ENCODE results near the gene GNG13.

The GNG13 gene

DNA sequence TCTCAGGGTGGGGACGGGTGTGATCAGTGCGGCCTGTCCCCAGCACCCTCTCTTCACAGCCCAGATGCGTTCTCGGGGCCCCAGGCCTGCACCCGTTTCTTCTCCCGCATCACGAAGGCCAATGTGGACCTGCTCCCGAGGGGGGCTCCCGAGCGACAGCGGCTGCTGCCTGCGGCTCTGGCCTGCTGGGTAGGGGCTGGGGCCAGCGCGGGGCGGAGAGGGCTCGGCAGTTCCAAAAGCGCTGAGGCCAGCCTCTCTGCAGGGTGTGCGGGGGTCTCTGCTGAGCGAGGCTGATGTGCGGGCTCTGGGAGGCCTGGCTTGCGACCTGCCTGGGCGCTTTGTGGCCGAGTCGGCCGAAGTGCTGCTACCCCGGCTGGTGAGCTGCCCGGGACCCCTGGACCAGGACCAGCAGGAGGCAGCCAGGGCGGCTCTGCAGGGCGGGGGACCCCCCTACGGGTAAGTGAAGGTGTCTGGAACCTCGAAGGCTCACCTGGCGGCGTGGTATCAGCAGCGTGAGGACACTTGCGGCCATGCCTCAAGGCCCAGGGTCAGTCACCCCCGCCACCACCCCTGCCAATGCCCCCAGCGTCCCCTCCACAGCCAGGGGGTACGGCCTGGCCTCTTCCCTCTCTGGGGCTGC, 35.6 kb downstream of the GNG13 start:
- TF ChIP-seq, protein P1, sequence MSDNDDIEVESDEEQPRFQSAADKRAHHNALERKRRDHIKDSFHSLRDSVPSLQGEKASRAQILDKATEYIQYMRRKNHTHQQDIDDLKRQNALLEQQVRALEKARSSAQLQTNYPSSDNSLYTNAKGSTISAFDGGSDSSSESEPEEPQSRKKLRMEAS (IDR thresholded peaks at IDR 0.05): no peak
- no peak for TF ChIP-seq CREB1 (IDR thresholded peaks at IDR 0.05; ENCODE audit: low read depth)
- TF ChIP-seq CEBPB (IDR thresholded peaks at IDR 0.05): no peak
- no peak for TF ChIP-seq EGR1 (IDR thresholded peaks at IDR 0.05)
- no peak for TF ChIP-seq EP300 (IDR thresholded peaks at IDR 0.05; ENCODE audit: borderline replicate concordance)
- TF ChIP-seq FOXM1 (IDR thresholded peaks at IDR 0.05; ENCODE audit: borderline replicate concordance, low read depth): no peak

GRCh38 chr16:764184-764750, 36.3 kb downstream of the GNG13 start:
- TF ChIP-seq ZBTB7A (IDR thresholded peaks at IDR 0.05; ENCODE audit: low read depth): peak; percentile 57; the same call in 1 of the 2 replicates
- TF ChIP-seq, protein P1 (IDR thresholded peaks at IDR 0.05): no peak

- no peak for TF ChIP-seq CREB1 (IDR thresholded peaks at IDR 0.05; ENCODE audit: low read depth)
- TF ChIP-seq CEBPB (IDR thresholded peaks at IDR 0.05): no peak
- no peak for TF ChIP-seq TCF12 (IDR thresholded peaks at IDR 0.05; ENCODE audit: low read depth)
Observed at GRCh38 chr16:763369-764183, 37.0 kb downstream of the GNG13 start.

DNA sequence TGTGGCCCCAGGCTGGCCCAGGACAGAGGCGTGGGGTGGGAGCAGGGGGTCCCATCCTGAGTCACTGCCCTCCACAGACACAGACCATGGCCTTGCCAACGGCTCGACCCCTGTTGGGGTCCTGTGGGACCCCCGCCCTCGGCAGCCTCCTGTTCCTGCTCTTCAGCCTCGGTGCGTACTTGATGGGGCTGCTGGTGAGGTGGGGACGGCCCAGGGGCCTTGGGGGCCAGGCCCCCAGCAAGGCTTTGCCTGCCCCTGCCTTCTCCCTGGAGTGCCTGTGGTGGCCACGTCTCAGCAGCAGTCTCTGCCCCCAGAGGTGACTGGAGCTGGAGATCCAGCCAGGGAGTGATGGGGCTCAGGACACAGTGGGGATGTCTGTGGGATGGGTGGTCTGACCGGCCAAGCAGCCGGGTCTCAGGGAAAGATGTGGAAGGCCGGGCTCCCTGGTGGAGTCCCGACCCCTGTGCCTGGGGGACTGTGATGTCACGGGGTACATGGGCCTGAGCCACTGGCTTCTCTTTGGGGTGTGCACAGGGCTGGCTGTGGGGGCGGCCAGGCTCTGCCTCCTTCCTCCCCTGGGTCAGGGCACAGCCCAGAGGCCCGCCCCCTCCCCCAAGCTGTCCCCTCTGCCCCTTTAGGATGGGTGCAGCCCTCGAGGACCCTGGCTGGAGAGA, 37.8 kb downstream of the GNG13 start:
- TF ChIP-seq ZBTB7A (IDR thresholded peaks at IDR 0.05; ENCODE audit: low read depth): 0 out of 2 replicates have a peak, but pooled peaks have one; percentile 48
- TF ChIP-seq FOXM1 (IDR thresholded peaks at IDR 0.05; ENCODE audit: borderline replicate concordance, low read depth): no peak

DNA sequence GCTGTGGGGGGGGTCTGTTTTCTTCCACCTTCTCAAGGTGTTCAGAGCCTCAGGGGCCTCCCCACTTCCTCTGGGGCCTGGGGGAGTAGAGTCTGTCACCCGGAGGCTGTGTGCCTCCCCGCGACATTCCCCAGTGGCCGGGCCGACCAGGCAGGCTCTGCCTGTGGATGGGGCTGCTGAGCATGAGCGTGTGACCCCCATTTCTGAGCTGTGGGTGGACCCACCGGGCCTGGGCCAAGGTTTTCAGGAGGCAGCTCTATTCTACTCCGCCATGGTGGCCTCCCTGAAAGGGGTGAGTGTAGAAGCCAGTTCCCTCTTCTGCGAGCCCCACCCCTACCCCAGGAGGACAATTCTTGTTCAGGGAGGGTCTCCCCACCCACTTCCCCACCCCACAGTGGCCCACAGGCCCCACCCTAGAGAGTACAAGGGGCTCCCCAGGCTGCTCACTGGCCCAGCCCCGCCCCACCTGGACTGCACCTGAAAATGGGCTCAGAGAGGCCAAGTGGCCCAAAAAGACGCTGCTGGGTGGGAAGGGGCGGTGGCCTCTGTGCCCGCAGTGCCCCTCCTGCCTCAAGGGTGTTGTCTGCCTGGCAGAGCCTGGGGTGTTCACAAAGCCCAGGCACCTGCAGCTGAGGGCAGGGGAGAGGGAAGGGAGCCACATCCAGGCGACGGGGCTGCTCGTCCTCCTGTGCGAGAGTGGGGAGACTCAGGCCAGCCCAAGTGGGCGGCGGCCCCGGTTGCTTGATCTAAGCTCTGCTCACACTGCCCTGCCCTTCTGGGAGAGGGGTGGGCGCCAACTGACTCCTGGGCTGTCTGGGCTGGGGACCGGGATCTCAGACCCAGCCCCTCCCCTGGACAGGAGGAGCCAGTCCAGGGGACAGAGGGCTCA, 38.7 kb downstream of the GNG13 start:
- no peak for TF ChIP-seq CEBPB (IDR thresholded peaks at IDR 0.05)
- TF ChIP-seq EGR1 (IDR thresholded peaks at IDR 0.05): no peak
- no peak for TF ChIP-seq YY1 (IDR thresholded peaks at IDR 0.05; ENCODE audit: low read depth)
- TF ChIP-seq TCF12 (IDR thresholded peaks at IDR 0.05; ENCODE audit: low read depth): no peak
- TF ChIP-seq TAF1 (IDR thresholded peaks at IDR 0.05; ENCODE audit: low read depth): no peak
- TF ChIP-seq CREB1 (IDR thresholded peaks at IDR 0.05; ENCODE audit: low read depth): no peak
- no peak for TF ChIP-seq EP300 (IDR thresholded peaks at IDR 0.05; ENCODE audit: borderline replicate concordance)
- TF ChIP-seq ZBTB7A (IDR thresholded peaks at IDR 0.05; ENCODE audit: low read depth): no peak
- no peak for TF ChIP-seq FOXM1 (IDR thresholded peaks at IDR 0.05; ENCODE audit: borderline replicate concordance, low read depth)
- no peak for TF ChIP-seq TEAD4 (IDR thresholded peaks at IDR 0.05)
- TF ChIP-seq RAD21 (IDR thresholded peaks at IDR 0.05; ENCODE audit: low read depth): no peak
- TF ChIP-seq, protein P1 (IDR thresholded peaks at IDR 0.05): no peak
- no peak for TF ChIP-seq USF1 (IDR thresholded peaks at IDR 0.05)
- TF ChIP-seq, protein P2, sequence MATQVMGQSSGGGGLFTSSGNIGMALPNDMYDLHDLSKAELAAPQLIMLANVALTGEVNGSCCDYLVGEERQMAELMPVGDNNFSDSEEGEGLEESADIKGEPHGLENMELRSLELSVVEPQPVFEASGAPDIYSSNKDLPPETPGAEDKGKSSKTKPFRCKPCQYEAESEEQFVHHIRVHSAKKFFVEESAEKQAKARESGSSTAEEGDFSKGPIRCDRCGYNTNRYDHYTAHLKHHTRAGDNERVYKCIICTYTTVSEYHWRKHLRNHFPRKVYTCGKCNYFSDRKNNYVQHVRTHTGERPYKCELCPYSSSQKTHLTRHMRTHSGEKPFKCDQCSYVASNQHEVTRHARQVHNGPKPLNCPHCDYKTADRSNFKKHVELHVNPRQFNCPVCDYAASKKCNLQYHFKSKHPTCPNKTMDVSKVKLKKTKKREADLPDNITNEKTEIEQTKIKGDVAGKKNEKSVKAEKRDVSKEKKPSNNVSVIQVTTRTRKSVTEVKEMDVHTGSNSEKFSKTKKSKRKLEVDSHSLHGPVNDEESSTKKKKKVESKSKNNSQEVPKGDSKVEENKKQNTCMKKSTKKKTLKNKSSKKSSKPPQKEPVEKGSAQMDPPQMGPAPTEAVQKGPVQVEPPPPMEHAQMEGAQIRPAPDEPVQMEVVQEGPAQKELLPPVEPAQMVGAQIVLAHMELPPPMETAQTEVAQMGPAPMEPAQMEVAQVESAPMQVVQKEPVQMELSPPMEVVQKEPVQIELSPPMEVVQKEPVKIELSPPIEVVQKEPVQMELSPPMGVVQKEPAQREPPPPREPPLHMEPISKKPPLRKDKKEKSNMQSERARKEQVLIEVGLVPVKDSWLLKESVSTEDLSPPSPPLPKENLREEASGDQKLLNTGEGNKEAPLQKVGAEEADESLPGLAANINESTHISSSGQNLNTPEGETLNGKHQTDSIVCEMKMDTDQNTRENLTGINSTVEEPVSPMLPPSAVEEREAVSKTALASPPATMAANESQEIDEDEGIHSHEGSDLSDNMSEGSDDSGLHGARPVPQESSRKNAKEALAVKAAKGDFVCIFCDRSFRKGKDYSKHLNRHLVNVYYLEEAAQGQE (IDR thresholded peaks at IDR 0.05; ENCODE audit: low read depth): no peak
- no peak for TF ChIP-seq NFIC (IDR thresholded peaks at IDR 0.05)

GRCh38 chr16:760545-761343, 39.8 kb downstream of the GNG13 start, which contains the start of gene MSLN:
Gene MSLN (plus strand): TSS chr16:760734. CDS start chr16:762681, 1,947 bp downstream.
- TF ChIP-seq, protein P1 (IDR thresholded peaks at IDR 0.05): 0 out of 2 replicates have a peak, but pooled peaks have one; percentile 9
- TF ChIP-seq EP300 (IDR thresholded peaks at IDR 0.05; ENCODE audit: borderline replicate concordance) (no peak), RAD21 (IDR thresholded peaks at IDR 0.05; ENCODE audit: low read depth) (no peak), ZBTB7A (IDR thresholded peaks at IDR 0.05; ENCODE audit: low read depth) (no peak), NFIC (IDR thresholded peaks at IDR 0.05) (no peak; the same call in 1 of the 2 replicates), EGR1 (IDR thresholded peaks at IDR 0.05) (peak; percentile 44; the same call in 1 of the 2 replicates), USF1 (IDR thresholded peaks at IDR 0.05) (no peak), TAF1 (IDR thresholded peaks at IDR 0.05; ENCODE audit: low read depth) (no peak), TEAD4 (IDR thresholded peaks at IDR 0.05) (peak; percentile 62)
- TF ChIP-seq, protein P2 (IDR thresholded peaks at IDR 0.05; ENCODE audit: low read depth): no peak

Measured in Ishikawa (cell line).